Cardiac muscle cell (in vitro differentiated cells and primary cell): Measurements from ENCODE around the gene FAM222A. TPM values are rescaled to one million over a fixed set of nuclear protein-coding genes. Genes with fewer than 3 reads are reported as not detected.

Experiments
- DNase-seq, 2 donors: peaks; one replicate each; pipeline versions ENCODE4 v3.0.0 to v3.0.0-alpha.2; 2010 to 2017; ENCODE audit warnings: low read depth in 1 of 2, low spot score in 1 of 2
- H3K27ac ChIP-seq: fragments of 200-600 bp; sonication (generic); 2 replicates; pipeline ENCODE4 v1.5.1; 2016
- H3K27me3 ChIP-seq: fragments of 200-600 bp; sonication (generic); 2 replicates; pipeline ENCODE4 v1.6.0; 2016; ENCODE audit warnings: control low read depth
- H3K36me3 ChIP-seq: fragments of 200-600 bp; sonication (generic); 2 replicates; pipeline ENCODE4 v1.5.1; 2016; ENCODE audit warnings: control low read depth
- H3K4me1 ChIP-seq: fragments of 200-600 bp; sonication (generic); 2 replicates; pipeline ENCODE4 v1.8.1; 2017; ENCODE audit warnings: low read depth, mild to moderate bottlenecking, mixed run types
- H3K4me3 ChIP-seq: fragments of 200-600 bp; sonication (generic); 2 replicates; pipeline ENCODE4 v1.5.1; 2016; ENCODE audit warnings: mild to moderate bottlenecking
- H3K9me3 ChIP-seq: fragments of 200-600 bp; sonication (generic); 2 replicates; pipeline ENCODE4 v1.5.1; 2017; ENCODE audit warnings: low read depth, mild to moderate bottlenecking, control low read depth
- polyA plus RNA-seq: library from polyadenylated mRNA; unstranded; fragments of >200 nt; fragmentation: Nextera tagmentation; extraction: Ambion mirVana; gene quantifications from 2 replicates; pipeline ENCODE4 v1.2.1, GENCODE V29; 2016
- total RNA-seq: library from RNA; depleted of rRNA; stranded (reverse); fragments of >200 nt; gene quantifications from 2 replicates; pipeline ENCODE4 v1.2.3, GENCODE V29; 2016
- TF ChIP-seq, protein P1 (sequence below): IDR thresholded peaks from 2 replicates; pipeline ENCODE4 v1.5.1; 2012; ENCODE audit warnings: low read depth, mild to moderate bottlenecking, low read length

Gene FAM222A
- total and polyA plus RNA-seq, 2 experiments from 2014 or later = 25.4 to 42.9 TPM

DNA sequence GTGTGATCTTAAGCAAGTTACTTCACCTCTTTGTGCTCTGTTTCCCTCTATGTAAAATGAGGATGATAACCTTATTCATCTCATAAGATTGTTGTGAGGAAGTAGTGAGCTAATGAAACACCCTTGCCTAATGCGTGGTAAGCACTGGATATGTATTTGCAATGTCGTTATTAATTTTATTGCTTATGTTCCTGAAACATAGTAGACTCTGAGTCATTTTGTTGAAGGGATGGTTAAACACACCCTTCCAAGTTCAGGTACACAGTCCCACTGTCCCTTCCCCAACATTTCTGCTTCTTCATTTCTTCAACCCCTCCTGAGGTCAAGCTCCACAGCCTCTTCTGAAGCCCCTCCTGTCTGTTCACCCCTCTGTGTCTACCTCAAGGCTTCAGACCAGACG, 40.2 kb upstream of the FAM222A start:
- H3K4me3 ChIP-seq = no peak overlapping the region
- H3K4me1 ChIP-seq = no peaks in the 10 kb centered on the region
- H3K27me3 ChIP-seq = no peaks in the 10 kb centered on the region
- H3K36me3 ChIP-seq = no peaks in the 10 kb centered on the region
- DNase-seq = no peak
- TF ChIP-seq, protein P1, sequence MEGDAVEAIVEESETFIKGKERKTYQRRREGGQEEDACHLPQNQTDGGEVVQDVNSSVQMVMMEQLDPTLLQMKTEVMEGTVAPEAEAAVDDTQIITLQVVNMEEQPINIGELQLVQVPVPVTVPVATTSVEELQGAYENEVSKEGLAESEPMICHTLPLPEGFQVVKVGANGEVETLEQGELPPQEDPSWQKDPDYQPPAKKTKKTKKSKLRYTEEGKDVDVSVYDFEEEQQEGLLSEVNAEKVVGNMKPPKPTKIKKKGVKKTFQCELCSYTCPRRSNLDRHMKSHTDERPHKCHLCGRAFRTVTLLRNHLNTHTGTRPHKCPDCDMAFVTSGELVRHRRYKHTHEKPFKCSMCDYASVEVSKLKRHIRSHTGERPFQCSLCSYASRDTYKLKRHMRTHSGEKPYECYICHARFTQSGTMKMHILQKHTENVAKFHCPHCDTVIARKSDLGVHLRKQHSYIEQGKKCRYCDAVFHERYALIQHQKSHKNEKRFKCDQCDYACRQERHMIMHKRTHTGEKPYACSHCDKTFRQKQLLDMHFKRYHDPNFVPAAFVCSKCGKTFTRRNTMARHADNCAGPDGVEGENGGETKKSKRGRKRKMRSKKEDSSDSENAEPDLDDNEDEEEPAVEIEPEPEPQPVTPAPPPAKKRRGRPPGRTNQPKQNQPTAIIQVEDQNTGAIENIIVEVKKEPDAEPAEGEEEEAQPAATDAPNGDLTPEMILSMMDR = no peak
- H3K9me3 ChIP-seq = no peaks in the 10 kb centered on the region
- no peak overlapping the region for H3K27ac ChIP-seq

DNA sequence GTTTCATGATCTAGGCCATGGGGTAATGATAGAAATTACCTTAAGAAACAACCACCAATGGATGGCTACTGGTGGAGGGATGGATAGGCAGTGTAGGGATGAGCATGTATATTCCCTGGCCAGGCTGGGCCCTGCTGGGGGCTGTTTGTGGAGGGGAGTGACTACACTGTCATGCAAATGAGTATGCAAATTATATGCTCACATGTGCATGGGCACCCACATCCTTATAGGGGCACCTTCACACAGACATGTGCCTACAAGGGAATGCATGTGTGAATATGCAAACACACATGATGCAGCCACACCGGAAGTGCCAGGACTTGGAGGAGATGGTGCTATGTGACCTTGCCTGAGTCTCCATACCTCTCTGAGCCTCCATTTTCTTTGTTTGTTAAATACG, 39.7 kb upstream of the FAM222A start:
- no peak for DNase-seq
- TF ChIP-seq, protein P1 = no peak
- H3K4me1 ChIP-seq = peaks cover 3% of the 10 kb centered on the region

DNA sequence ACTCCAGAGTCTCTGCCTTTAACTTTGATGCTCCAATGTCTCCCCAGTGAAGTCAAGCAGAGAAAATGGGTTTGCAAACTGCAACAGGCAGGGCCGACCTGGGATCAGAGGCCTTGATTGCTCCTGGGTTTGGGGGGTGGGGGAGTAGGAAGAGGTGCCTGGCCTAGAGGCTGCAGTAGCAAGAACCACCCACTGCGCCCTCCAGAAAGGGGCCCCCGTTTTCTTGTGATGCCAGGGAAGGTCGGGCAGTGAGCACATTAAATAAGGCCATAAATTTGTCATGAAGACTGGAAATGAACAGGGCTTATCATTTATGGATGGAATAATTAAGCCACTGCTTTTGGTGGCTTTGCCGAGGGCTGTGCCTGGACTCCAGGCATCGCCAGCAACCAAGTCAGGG, 38.2 kb upstream of the FAM222A start:
- Histone ChIP-seq H3K4me3 (no peak overlapping the region), H3K27ac (no peak overlapping the region), H3K27me3 (no peaks in the 10 kb centered on the region), H3K4me1 (peaks cover 6% of the 10 kb centered on the region), H3K36me3 (no peaks in the 10 kb centered on the region), H3K9me3 (no peaks in the 10 kb centered on the region)
- no peak for DNase-seq
- TF ChIP-seq, protein P1 = no peak

More for the DNA sequence above, 39.7 kb upstream of the FAM222A start:
- Histone ChIP-seq H3K36me3 (no peaks in the 10 kb centered on the region), H3K4me3 (no peak overlapping the region), H3K27me3 (no peaks in the 10 kb centered on the region), H3K9me3 (no peaks in the 10 kb centered on the region), H3K27ac (no peak overlapping the region)

DNA sequence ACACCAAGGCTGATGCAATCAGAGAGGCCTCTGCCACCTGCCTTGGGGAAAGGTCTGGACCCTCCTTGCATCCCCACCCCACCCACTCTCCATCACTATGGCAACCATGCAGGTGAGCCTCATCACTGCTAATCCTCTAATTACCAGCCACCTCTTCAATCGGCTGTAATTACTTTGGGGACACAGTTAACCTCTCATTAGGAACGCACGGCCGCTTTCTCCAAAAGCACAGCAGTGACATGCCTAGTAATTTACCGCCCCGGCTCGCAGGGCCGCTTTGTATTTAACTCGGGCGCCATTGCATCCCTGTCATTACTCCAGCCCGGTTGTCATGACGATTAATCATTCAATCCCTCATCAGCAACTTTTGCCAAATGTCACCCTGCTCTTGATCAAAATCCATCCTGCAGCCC, 36.3 kb upstream of the FAM222A start:
- H3K9me3 ChIP-seq = no peaks in the 10 kb centered on the region
- H3K4me1 ChIP-seq = peaks cover 6% of the 10 kb centered on the region
- no peaks in the 10 kb centered on the region for H3K27me3 ChIP-seq
- no peak for DNase-seq
- H3K27ac ChIP-seq = no peak overlapping the region
- no peak overlapping the region for H3K4me3 ChIP-seq
- H3K36me3 ChIP-seq = no peaks in the 10 kb centered on the region
- TF ChIP-seq, protein P1 = no peak

DNA sequence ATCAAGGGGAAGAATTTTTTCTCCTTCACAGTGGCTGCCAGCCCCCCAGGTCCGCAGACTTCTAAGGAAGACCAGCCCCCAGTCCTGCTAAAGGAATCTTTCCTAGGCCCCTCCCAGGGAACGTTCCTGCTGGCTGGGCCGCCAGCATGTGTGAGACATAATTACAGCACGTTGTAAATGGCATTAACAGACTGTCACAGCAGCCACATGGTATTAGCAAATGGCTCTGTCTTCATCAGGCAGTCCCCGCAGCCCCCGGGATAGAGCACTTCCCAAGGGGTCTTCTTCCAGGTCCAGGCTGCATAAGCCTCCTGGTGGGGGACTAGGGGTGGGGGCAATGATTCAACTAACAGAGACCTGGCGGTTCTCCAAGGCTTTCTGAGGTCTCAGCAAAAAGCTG, 34.9 kb upstream of the FAM222A start:
- peaks cover 6% of the 10 kb centered on the region for H3K4me1 ChIP-seq
- H3K27me3 ChIP-seq = no peaks in the 10 kb centered on the region
- TF ChIP-seq, protein P1 = no peak
- peak in 1 of 2 donors; percentile 12 for DNase-seq
- H3K36me3 ChIP-seq = no peaks in the 10 kb centered on the region
- H3K4me3 ChIP-seq = no peak overlapping the region
- H3K27ac ChIP-seq = no peak overlapping the region
- H3K9me3 ChIP-seq = no peaks in the 10 kb centered on the region
